ENCODE data around the gene CBX5.
"Not testable (repeated sequence)": the region's sequence is repeated elsewhere in the genome, so short reads cannot be mapped to it uniquely, and the experiment has no call there.

CBX5 gene

GRCh38 chr12:54279632-54280467 lies at the start of gene CBX5:
Gene CBX5 (minus strand): TSS chr12:54280122. CDS start chr12:54257650, 22,472 bp downstream.
- peak; percentile 100 for DNase-seq

GRCh38 chr12:54328595-54329337 lies 48.8 kb upstream of the CBX5 start:
- no peak for DNase-seq

- not testable (repeated sequence) for DNase-seq
Observed at GRCh38 chr12:54325442-54326109, 45.7 kb upstream of the CBX5 start.

- peak; percentile 95 for DNase-seq
Observed at GRCh38 chr12:54324617-54325441, 44.9 kb upstream of the CBX5 start, which contains the start of gene COPZ1. Gene COPZ1 (plus strand): TSS chr12:54325131. CDS start chr12:54325164, 33 bp downstream.

- DNase-seq = no peak
Observed at GRCh38 chr12:54321363-54321762, 41.4 kb upstream of the CBX5 start.

GRCh38 chr12:54312309-54312708 lies 32.4 kb upstream of the CBX5 start:
- DNase-seq = not testable (repeated sequence)

GRCh38 chr12:54311051-54311450 lies 31.1 kb upstream of the CBX5 start:
- no peak for DNase-seq

GRCh38 chr12:54306925-54307741 lies 27.2 kb upstream of the CBX5 start:
- DNase-seq = peak; percentile 40

- peak; percentile 29 for DNase-seq
Observed at GRCh38 chr12:54304187-54304810, 24.4 kb upstream of the CBX5 start.

- no peak for DNase-seq
Observed at GRCh38 chr12:54303640-54304039, 23.7 kb upstream of the CBX5 start.

- no peak for DNase-seq
Observed at GRCh38 chr12:54301428-54302048, 21.6 kb upstream of the CBX5 start.

- DNase-seq = peak; percentile 48
Observed at GRCh38 chr12:54300732-54301427, 21.0 kb upstream of the CBX5 start, which contains the start of gene NFE2. Gene NFE2 (minus strand): TSS chr12:54301015. CDS start chr12:54295248, 5,767 bp downstream.

GRCh38 chr12:54300225-54300731 lies 20.4 kb upstream of the CBX5 start:
- DNase-seq = no peak

GRCh38 chr12:54299515-54300224 lies 19.7 kb upstream of the CBX5 start:
- DNase-seq = no peak

- no peak for DNase-seq
Observed at GRCh38 chr12:54298904-54299303, 19.0 kb upstream of the CBX5 start.

GRCh38 chr12:54296393-54297099 lies 16.6 kb upstream of the CBX5 start:
- DNase-seq = no peak

- no peak for DNase-seq
Observed at GRCh38 chr12:54294953-54295566, 15.1 kb upstream of the CBX5 start.
